Stimulated activated CD8-positive, alpha-beta memory T cell treated with anti-CD3 and anti-CD28 coated beads, Interleukin-2, amount 100 ng/mL, for 1 hour (primary cell): ENCODE results near the gene SHISA2.
A peak's percentile ranks its signal among the peaks of the same experiment; 100 is the strongest.
"Not testable (repeated sequence)": the region's sequence is repeated elsewhere in the genome, so short reads cannot be mapped to it uniquely, and the experiment has no call there.

Experiments
- DNase-seq, 2 donors: peaks; one replicate each; pipeline ENCODE4 v3.0.0-alpha.2; 2020; ENCODE audit warnings: low read depth in 2 of 2

The SHISA2 gene

DNA sequence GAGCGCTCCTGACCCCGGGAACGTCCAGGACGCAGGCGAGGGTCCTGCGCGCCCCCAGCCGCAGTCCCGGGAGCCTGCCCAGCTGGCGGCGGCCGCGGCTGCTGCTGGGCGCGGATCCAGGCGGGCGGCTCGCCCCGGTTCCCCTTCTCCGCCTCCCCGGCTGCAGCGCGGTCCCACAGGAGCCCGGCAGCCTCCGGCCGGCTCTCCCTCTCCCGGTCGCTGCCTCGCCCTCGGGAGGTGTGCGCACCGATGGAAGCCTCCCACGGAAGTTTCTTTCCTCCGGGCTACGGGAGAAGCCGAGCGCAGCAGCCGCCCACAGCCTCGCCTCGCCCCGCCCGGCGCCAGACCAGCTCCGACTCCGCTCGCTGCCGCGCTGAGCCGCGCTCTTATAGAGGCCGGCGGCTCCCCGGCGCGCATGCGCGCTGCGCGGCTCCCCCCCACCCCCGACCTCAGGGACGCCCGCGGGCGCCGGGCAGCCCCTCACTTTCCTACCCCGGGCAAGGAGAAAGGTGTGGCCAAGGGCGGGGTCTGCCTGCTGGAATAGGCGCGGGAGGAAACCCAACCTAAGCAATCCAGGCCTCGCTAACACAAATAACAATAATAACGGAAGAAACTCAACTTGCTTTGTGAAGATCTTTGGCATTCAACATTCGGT, at the start of gene SHISA2:
Gene SHISA2, minus strand, starts transcription at position 360 of the 655 bp plus-strand sequence. CDS start 1,041 bp downstream, outside the sequence.
- DNase-seq: peak in 1 of 2 donors; percentile 10

DNA sequence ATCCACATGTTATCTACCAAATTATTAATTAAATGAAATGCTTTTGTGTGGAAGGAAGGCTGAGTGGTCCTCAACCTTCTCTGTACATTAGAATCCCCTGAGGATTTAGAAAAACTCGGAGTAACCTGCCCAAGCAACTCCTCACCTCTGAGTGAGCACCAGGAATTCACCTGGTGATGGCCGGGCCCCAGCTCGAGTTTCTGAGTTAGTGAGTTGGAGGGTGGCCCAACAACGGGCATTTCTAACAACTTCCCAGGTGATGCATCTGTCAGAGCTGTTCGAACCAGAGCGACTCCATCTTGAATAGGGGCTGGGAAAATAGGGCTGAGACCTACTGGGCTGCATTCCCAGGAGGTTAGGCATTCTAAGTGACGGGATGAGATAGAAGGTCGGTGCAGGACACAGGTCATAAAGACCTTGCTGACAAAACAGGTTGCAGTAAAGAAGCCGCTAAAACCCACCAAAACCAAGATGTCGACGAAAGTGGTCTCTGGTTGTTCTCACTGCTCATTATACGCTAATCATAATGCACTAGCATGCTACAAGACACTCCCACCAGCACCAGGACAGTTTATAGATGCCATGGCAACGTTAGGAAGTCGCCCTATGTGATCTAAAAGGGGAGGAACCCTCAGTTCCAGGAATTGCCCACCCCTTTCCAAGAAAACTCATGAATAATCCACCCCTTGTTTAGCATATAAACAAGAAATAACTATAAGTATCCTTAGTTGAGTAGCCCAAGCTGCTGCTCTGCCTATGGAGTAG, 44.2 kb upstream of the SHISA2 start:
- DNase-seq: no peak

DNA sequence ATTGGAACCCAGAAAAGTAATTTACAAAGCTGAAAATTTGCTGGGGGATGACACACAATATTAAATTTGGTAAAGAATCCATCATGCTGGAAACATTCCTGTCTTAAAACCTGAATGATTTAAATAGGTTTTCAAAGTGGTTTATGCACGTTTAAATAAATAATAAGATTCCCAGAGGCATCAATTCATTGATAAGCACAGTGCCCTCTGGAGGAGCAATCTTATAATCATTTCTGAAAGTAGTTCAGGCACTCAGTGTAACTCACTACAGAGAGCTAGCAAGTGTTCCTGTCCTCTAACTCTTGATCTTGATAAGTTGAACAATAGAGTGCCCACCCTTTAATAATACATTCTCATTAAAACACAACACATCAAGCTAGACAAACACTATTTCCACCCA, 43.5 kb upstream of the SHISA2 start:
- no peak for DNase-seq

DNA sequence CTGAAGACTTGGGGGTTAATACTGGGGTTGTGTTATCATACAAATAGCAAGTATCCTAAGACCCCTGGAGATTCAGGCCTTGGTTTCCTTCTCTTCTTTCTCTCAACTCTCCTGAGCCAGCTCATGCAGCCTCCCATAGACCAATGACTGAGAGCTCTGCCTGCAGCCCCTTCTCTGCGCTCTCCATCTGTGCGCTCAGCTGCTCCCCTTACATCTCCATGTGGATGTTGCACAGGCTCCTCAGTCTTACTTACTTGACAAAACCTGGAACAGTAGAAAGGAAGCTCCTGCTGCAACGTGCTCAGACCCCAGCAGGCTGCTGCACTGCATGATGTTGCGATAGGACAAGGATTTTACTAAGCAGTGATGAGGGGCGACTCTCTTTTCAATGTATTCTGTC, 25.0 kb upstream of the SHISA2 start:
- not testable (repeated sequence) for DNase-seq

DNA sequence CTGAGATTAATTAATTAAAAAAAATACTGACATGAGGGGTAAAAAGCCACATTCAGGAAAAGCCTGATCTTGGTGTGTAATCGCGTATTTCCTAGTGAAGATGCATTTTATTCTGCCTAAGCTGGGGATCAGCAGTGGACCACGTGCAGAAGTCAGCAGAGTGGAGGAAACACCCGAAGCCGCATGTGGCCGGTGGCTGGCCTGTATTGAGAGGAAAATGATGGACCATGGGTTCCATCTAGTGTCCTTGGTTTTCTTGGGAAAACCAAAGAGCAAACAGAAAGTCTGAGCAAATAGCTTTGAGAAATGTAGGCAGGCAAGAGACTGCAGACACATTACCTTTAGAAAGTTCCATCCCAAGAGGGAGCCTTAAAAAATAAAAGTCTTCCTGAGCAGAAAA, 23.7 kb upstream of the SHISA2 start:
- DNase-seq: no peak

DNA sequence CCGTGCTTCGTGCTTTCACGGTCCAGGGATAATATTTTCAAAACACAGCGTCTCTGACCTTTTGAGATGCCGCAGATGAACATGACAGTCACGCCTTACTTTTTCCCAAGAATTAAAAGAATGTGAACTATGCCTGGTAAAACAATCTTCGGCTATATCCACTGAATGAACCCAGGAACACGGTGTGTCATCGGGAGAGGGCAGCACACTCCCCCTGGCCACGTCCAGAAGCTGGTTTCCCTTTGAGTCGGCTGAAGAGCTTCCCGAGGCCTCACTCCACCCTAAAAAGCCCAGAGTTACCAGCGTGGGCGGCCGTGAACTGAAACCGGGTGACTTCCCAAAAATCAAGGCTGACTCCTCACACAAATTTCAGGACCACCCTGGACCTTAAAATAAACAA, 22.9 kb upstream of the SHISA2 start:
- no peak for DNase-seq

DNA sequence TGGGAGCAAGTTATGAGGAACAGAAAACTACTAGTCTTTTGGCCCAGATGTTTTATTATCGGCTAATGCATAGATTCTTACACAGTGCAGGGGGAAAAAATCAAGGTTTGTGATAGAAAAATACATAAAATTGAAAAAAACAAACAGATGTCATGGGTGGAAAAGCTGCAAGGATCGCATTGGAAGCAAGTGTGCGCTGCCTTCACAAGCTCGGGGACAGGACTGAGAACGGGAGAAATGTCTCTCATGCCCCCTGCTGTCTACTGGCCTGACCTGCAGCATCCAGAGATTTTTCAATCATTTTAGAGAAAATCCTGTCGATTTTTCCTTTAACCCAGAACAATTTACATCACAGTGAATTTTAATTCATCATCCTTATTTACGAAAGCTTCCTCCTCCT, 20.5 kb upstream of the SHISA2 start:
- not testable (repeated sequence) for DNase-seq

DNA sequence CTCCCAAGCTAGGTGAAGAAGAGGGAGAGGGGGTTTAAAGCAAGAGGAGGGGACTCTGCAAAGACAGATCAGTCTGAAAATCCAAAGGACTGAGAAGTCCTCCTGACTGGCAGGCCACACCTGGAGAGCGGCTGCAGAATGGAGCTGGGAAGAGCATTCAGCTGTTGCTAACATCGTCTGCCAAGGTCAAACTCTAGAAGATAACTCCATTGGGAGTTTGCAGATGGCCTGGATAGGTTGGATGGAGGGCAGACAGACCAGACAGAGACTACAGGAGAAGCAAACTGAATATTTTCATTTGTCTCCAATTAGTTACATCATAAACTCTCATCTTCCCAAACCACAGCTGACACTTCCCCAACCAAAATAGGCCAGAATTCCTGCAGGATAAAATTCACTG, 19.9 kb upstream of the SHISA2 start:
- DNase-seq: no peak

DNA sequence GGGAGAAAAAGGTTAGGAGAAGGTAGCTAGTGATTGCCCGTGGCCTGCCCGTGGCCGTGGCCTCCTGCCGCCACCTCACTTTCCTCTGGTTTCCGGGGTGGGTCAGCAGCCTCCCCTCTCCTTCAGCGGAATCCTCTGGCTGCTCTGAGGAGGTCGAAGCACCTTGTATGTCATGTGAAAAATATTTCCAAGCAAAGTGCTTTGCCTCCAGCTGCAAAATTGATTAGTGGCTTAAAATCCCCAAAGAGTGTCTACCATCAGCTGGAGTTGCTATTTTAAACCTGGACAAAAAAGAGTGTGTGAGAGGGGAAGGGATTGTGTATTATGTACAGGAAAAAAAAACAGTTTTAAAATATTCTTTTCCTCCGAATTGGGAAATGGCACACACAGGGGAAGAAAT, 17.8 kb upstream of the SHISA2 start:
- DNase-seq: not testable (repeated sequence)

DNA sequence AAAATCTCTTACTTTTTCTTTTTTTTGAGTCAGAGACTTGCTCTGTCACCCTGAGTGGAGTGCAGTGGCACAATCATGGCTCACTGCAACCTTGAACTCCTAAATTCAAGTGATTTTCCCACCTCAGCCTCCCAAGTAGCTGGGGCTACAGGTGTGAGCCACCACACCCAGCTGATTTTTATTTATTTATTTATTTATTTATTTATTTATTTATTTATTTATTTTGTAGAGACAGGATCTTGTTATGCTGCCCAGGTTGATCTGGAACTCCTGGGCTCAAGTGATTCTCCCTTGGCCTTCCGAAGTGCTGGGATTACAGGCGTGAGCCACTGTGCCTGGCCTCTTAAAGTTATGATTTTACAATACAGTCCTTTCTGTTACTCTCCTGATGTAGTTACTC, 16.6 kb upstream of the SHISA2 start:
- DNase-seq: not testable (repeated sequence)

DNA sequence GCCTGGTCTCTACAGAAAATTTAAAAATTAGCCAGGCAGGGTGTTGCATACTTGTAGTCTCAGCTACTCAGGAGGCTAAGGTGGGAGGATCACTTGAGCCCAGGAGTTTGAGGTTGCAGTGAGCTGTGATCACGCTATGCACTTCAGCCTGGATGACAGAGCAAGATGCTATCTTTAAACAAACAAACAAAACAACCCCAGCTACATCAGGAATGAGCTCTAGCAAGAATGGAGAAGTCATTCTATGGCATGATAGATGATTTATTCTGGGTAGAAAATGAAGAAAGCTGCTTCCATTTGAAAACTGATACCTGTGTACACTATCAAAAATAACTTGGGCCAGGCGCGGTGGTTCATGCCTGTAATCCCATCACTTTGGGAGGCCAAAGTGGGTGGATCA, 15.8 kb upstream of the SHISA2 start:
- DNase-seq: no peak

DNA sequence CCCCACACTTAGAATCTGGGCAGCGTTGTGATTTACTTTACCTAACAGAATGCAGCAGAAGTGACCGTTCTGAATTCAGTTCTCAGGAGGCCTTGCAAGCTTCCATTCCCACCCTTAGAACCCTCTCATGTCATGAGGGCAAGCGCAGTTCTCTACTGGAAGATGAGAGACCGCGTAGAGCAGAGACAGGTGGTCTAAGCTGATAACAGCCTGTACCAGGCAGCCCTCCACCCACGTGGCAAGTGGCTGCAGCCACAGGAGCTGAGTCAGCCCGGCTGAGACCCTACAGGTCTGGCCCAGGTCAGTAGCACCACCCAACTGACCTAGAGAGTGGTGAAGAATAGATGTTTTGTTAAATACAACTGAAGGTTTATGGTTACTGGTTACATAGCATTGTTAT, 14.7 kb upstream of the SHISA2 start:
- not testable (repeated sequence) for DNase-seq

DNA sequence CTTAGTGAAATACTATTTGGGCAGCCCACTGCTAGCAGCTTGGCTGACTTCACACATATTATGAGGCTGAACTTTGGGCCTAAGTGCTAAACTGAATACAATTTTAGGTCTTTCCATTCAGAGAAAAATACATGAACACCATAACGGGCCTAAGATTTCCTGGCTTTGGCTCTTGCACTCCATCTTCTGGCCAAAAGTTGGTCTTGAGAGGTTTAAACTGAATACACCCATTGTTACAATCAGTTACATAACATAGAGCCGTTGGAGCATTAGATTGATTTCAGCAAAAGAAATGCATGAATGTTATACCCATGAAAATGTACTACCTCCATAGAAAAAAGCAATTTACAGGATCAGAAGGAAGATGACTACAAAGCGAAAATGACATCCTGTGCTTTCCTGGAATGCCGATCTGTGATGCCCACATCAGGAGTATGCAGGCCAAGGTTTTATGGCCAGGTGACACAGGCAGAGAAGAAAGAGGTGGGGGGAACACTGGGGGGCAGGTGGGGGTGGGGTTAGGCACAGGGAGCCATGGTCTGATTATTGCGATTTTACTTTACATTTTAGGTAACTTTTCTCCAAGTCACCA, 11.1 kb upstream of the SHISA2 start:
- no peak for DNase-seq

DNA sequence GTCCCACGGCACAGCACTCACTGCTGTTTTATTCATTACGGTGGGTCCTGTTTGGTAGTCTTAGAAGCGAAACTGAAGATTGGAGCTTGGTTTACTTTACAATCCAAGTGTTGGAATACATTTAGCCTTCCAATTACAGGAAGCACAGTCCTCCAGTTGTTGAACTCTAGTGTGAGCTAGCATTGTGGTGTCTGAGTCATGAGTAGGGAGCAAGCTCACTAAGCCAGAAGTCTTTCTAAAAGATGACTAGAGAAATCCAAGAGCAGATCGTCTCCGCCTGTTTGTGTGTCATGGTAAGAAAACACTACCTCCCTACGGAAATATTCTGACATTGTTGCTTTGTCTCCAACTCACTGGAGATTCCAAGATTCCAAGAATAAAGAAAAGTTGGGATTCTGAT, 10.1 kb upstream of the SHISA2 start:
- no peak for DNase-seq

DNA sequence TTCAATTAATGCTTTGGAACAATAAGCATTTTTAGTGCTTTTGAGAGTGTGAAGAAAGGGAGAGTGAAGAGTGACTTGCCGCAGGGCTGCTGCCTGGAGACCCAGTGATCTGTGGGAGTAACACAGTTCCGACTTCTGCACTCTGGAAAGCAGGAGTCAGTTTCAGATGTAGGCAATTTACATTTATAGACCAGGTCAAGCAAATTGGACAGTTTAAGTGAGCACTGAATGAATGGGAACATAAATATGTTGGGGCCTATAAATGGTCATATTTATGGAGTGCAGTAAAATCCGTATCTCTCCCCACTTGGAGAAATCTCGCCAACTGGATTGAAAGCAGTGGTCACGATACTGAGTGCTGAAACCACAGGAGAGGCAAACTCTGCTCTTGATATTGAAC, 9.4 kb upstream of the SHISA2 start:
- DNase-seq: no peak

DNA sequence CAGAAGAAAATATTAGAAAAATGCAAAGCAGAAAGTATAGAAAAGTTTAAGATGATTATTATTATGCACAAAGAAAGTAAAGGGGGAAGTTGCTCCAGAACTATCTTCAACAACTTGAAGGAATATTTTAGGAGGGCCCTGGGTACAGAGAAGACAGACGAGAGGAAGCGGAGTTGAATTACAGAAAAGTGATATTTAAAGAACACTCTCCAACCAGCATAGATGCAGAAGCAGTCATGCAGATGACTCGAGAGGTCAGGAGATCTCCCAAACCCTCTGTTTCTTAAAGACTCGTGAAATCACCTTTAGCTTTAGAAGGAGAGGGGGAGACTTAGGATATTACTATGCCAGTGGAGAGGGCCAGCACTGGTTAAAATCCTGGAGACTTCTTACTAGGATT, 8.5 kb upstream of the SHISA2 start:
- DNase-seq: no peak

DNA sequence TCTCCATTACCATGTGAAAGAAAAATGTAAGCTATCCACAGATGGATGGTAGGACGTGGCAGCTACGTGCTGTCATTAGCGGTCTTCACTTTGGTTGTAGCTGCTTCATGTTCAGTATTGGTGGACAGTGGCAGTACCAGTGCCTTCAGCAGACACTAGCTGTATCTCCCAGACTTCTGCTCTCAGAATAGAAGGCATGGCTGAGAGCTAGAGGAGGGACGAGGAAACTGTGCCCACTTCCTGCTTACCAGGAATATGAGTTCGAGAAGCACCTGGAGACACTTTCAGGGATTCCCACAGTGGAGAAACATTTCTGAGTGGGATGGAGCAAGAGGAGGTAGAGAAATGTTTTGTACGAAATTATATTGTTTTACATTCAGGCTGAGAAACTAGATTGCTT, 6.9 kb upstream of the SHISA2 start:
- no peak for DNase-seq

DNA sequence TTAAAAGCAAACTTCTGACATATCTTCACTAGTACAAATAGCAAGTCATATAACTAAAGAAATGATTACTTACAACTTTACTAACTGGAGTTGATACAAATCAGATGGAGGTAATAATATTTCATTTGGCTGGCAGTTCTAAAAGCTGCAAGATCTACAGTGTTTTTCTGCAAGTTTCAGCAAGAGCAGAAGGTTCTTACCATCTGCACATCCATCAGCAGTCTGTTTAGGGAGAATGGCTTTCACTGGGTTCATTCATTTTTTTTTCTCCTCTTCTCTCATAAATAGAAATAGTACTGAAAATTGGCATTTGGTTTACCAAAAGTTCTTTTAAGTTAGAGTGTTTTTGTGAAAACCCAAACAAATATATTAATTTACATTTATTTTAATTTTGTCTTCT, 3.1 kb upstream of the SHISA2 start:
- no peak for DNase-seq

DNA sequence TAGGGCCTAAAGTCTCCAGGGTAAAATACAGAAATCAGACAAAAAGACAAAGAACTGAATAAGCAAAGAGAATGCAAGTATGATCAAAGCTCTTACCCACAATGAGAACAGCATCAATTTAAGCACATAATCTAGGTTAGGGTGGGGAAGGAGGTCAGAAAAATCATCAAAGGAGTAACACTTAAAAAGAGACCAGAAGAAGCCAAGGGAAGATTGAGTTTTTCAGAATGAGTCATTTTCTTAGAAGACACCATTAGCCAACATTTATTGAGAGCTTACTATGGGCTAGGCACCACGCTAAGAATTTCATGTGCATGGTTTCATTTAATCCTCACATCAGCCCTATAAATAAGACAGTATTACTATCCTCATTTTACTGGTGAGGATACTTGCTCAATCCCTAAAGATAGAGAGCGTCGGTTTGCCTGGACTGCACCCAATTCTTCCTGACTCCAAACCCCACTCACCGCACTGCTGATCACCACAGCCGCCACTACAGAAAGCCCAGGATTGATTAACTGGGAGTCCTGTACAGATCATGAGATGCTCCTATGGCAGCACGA, 1.7 kb upstream of the SHISA2 start:
- no peak for DNase-seq

DNA sequence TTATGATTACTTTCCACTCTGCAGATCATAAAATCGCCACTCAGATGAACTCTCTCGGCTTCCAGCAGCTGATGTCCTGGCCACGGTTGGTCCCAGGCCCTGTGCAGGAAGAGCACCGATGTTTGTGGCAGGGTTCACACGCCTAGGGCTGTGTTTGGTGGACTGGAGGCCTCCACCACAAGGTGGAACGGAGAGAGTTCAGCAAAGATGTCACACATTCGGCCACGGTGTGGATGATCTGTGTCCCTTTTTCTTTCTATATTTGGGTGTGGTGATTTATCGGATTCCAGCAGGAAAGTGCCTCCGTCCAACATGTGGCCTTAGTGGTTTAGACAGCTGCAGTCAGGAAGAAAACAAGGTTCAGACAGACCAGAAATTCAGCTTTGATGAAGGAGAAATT, 521 bp upstream of the SHISA2 start:
- no peak for DNase-seq

DNA sequence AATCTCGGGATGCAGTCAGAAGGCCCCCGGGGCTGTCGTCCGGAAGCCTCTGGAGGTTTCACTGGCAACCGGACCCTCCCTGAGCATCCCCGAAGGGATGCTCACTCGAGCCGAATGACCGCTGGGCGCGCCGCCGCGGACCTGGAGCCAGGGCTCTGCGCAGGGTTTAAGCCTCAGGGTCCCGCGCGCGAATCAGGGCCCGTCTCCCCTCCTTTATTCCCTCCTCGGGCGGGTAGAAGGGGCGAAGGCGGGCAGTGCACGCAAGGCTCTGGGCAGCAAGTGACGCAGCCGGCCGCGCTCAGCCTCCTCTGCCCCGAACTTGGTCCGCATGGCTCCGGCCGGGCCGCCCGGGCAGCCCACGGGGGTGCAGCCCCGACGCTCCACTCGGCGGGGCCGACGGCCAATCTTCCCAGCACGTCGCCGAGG, 572 bp downstream of the SHISA2 start:
- no peak for DNase-seq

DNA sequence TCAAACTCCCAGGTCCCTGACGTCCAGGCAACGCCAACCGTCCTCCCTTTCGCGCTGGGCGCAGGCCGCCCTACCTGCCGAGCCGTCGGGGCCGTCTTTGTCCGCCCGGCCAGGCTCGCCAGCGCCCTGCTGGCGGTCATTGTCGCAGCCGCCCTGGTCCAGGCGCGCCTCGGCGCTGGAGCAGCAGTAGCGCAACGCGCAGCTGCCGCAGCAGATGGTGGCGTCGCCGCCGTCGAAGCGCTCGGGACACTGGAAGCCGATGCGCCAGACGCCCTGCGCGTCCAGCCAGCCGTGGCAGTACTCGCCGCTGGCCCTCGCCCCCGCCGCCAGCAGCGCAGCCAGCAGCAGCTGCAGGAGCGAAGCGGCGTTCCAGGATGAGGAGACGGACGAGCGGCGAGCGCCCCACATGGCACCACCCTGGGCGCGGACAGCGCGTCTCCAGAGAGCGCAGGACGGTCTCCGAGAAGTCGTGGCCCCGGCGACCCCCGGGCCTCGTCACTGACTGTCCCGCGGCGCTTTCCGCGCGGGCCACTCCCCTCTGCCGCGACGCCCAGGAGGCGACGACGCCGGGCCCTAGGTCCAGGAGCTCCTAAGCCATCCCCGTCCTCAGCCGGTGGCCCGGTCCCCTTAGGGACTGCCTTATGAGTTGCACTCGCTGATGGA, 1.1 kb downstream of the SHISA2 start:
- DNase-seq: no peak
